ENCODE measurements around the gene SETD1B. TPM values are rescaled to one million over a fixed set of nuclear protein-coding genes. Genes with fewer than 3 reads are reported as not detected.

Gene SETD1B
- total and polyA plus RNA-seq, 2 experiments from 2014 or later = 2.5 to 3.8 TPM

DNA sequence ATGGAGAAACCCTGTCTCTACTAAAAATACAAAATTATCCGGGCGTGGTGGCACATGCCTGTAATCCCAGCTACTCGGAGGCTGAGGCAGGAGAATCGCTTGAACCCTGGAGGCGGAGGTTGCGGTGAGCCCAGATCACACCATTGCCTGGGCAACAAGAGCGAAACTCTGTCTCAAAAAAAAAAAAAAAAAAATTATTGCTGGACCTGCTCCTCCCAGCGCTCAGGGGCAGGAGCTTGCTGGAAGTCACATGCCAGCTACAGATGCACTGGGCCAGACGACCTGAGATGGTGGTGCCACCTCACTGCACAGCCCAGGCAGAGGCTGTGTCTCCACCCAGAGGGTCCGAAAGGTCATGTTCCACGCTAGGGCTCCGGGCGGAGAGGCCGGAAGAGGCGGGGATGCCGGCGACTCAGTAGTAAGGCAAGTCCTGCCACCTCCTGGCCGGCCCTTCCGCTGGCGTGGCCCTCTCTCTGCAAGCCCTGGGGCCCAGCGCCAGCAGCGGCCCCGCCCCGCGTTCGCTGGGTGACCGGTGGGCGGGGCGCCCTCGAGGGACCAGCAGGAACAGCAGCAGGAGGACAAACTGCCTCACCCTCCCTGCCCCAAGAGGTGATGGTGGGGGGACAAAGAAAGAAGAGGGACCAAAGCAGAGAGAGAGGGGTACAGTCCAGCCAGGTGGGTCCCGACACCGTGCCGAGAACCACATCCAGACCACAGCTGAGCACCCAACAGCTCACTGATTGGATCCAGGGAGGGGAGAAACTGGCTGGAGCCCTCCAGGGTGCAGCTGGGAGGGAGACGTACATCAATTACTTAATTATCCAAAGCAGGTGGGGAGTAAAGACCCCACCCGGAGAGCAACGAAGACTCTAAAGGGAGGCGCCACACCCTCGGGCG, 6.7 kb upstream of the SETD1B start:
- Histone ChIP-seq H3K4me2 (peak overlapping the region; percentile 96), H3K9me2 (replicated peaks; ENCODE audit: insufficient read depth) (no peaks in the 10 kb centered on the region), H4K20me1 (ENCODE audit: insufficient read depth, poor library complexity, severe bottlenecking) (peaks cover 25% of the 10 kb centered on the region), H3K9me3 (ENCODE audit: low read depth) (no peaks in the 10 kb centered on the region), H3K36me3 (replicated peaks; ENCODE audit: insufficient read depth, low read depth) (no peaks in the 10 kb centered on the region), H3K27ac (peak overlapping the region; percentile 100), H2AFZ (no peak overlapping the region), H3K4me1 (ENCODE audit: insufficient read depth) (peaks cover 54% of the 10 kb centered on the region), H3K79me2 (peaks cover 62% of the 10 kb centered on the region), H3K4me3 (no peak overlapping the region), H3K27me3 (no peaks in the 10 kb centered on the region)
- WGBS (ENCODE audit: low lambda C conversion rate, missing lambda C conversion rate) = 28% methylated on average over 39 of the region's 39 CpGs
- TF ChIP-seq, protein P1, sequence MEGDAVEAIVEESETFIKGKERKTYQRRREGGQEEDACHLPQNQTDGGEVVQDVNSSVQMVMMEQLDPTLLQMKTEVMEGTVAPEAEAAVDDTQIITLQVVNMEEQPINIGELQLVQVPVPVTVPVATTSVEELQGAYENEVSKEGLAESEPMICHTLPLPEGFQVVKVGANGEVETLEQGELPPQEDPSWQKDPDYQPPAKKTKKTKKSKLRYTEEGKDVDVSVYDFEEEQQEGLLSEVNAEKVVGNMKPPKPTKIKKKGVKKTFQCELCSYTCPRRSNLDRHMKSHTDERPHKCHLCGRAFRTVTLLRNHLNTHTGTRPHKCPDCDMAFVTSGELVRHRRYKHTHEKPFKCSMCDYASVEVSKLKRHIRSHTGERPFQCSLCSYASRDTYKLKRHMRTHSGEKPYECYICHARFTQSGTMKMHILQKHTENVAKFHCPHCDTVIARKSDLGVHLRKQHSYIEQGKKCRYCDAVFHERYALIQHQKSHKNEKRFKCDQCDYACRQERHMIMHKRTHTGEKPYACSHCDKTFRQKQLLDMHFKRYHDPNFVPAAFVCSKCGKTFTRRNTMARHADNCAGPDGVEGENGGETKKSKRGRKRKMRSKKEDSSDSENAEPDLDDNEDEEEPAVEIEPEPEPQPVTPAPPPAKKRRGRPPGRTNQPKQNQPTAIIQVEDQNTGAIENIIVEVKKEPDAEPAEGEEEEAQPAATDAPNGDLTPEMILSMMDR (IDR thresholded peaks at IDR 0.05; ENCODE audit: poor library complexity) = peak; percentile 24
- no peak for TF ChIP-seq EZH2phosphoT487 (IDR thresholded peaks at IDR 0.05; ENCODE audit: low read depth, severe bottlenecking, unreplicated experiment)
- peak; percentile 96 for DNase-seq (ENCODE audit: low spot score)

DNA sequence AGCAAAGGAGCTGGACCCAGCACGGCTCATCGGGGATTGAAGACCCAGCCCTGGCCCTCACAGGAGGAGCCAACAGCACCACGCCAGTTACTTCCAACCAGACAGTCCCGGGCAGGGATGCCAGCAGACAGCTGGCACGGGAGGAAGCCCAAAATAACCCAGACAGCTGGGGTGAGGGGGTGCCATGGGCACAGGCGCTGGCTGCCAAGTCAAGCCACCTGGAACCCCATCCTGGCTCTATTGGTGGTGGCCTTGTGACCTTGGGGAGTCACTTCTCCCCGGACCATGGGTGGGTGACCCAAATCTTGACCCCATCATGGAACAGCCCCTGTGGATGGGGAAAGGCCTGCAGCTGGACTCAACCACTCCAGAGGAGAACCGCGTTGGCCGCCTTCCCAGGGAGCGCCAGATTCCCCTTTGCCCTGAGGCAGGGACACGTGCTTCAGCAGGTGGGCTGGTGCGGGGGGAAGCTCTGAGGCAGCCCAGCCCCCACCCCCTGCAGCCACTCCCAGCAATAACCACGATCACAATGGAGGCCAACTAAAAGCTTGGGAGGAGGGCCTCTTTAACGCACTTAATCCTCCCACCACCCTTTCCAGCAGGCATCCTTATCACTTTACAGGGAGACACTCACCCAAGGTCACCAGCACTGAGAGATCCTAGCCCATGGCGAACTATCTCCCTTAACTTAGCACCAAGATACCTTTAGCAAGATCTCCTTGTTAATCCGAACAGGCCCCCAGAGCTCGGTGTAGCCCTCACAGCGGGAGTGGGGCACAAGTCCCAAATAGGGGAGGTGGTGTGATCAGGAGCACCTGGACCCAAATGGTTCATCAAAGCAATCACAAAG, 5.6 kb upstream of the SETD1B start:
- H2AFZ ChIP-seq = no peak overlapping the region
- DNase-seq (ENCODE audit: low spot score) = peak; percentile 86
- TF ChIP-seq, protein P1 (IDR thresholded peaks at IDR 0.05; ENCODE audit: poor library complexity) = no peak
- TF ChIP-seq EZH2phosphoT487 (IDR thresholded peaks at IDR 0.05; ENCODE audit: low read depth, severe bottlenecking, unreplicated experiment) (no peak), EZH2 (IDR thresholded peaks at IDR 0.05; ENCODE audit: borderline replicate concordance) (no peak)
- peak overlapping the region; percentile 100 for H3K27ac ChIP-seq
- H4K20me1 ChIP-seq (ENCODE audit: insufficient read depth, poor library complexity, severe bottlenecking) = peaks cover 25% of the 10 kb centered on the region
- H3K4me2 ChIP-seq = peak overlapping the region; percentile 96
- H3K9me2 ChIP-seq (replicated peaks; ENCODE audit: insufficient read depth) = no peaks in the 10 kb centered on the region
- H3K9me3 ChIP-seq (ENCODE audit: low read depth) = no peaks in the 10 kb centered on the region
- H3K36me3 ChIP-seq (replicated peaks; ENCODE audit: insufficient read depth, low read depth) = no peaks in the 10 kb centered on the region
- peaks cover 54% of the 10 kb centered on the region for H3K4me1 ChIP-seq (ENCODE audit: insufficient read depth)
- peak overlapping the region; percentile 6 for H3K4me3 ChIP-seq
- peaks cover 64% of the 10 kb centered on the region for H3K79me2 ChIP-seq
- 27% methylated on average over 19 of the region's 19 CpGs for WGBS (ENCODE audit: low lambda C conversion rate, missing lambda C conversion rate)
- H3K27me3 ChIP-seq = no peaks in the 10 kb centered on the region

DNA sequence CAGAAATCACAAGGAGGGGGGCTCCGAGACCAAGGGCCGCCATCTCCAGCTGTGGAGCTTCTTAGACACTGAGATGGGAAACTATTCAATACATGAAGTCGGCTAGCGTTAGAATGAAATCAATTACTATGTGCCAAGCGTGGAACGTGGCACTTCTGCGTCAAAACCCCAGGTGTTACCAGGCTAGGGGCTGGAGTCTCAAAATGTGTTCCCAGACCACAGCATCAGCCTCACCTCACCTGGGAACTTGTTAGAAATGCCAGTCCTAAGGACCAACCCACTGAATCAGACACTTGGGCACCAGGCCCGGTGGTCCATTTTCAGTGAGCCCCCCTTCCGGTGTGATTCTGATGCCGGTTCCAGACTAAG, 5.0 kb upstream of the SETD1B start:
- no peaks in the 10 kb centered on the region for H3K9me3 ChIP-seq (ENCODE audit: low read depth)
- peak overlapping the region; percentile 96 for H3K4me2 ChIP-seq
- DNase-seq (ENCODE audit: low spot score) = no peak
- no peak overlapping the region for H2AFZ ChIP-seq
- no peaks in the 10 kb centered on the region for H3K27me3 ChIP-seq
- WGBS (ENCODE audit: low lambda C conversion rate, missing lambda C conversion rate) = 53% methylated on average over 10 of the region's 10 CpGs
- no peaks in the 10 kb centered on the region for H3K9me2 ChIP-seq (replicated peaks; ENCODE audit: insufficient read depth)
- TF ChIP-seq, protein P1 (IDR thresholded peaks at IDR 0.05; ENCODE audit: poor library complexity) = no peak
- TF ChIP-seq EZH2phosphoT487 (IDR thresholded peaks at IDR 0.05; ENCODE audit: low read depth, severe bottlenecking, unreplicated experiment) (no peak), EZH2 (IDR thresholded peaks at IDR 0.05; ENCODE audit: borderline replicate concordance) (no peak)
- H3K36me3 ChIP-seq (replicated peaks; ENCODE audit: insufficient read depth, low read depth) = no peaks in the 10 kb centered on the region
- H4K20me1 ChIP-seq (ENCODE audit: insufficient read depth, poor library complexity, severe bottlenecking) = peaks cover 25% of the 10 kb centered on the region
- H3K27ac ChIP-seq = peak overlapping the region; percentile 100
- peak overlapping the region; percentile 6 for H3K4me3 ChIP-seq
- H3K79me2 ChIP-seq = peaks cover 62% of the 10 kb centered on the region
- H3K4me1 ChIP-seq (ENCODE audit: insufficient read depth) = peaks cover 54% of the 10 kb centered on the region
